NCI-H460 (cell line): ENCODE measurements around the gene FMN1. TPM values are rescaled to one million over a fixed set of nuclear protein-coding genes. Genes with fewer than 3 reads are reported as not detected.
A peak's percentile ranks its signal among the peaks of the same experiment; 100 is the strongest.

Source experiments
- DNase-seq: peaks from one replicate; pipeline ENCODE4 v3.0.0-alpha.2; 2016; ENCODE audit warnings: low read depth; ENCODE audit errors: extremely low read depth
- total RNA-seq: library from RNA; depleted of rRNA; stranded (reverse); fragments of >200 nt; shearing (Covaris generic); gene quantifications from 2 replicates; pipeline ENCODE4 v1.2.3, GENCODE V29; 2014

The FMN1 gene
- total RNA-seq, 1 experiment from 2014 or later = 1.4 TPM

GRCh38 chr15:33126559-33127290, 67.8 kb downstream of the FMN1 start:
- peak; percentile 33 for DNase-seq

GRCh38 chr15:33125894-33126537, 68.5 kb downstream of the FMN1 start:
- no peak for DNase-seq

- DNase-seq = no peak
Measured at GRCh38 chr15:33124811-33125210, 69.7 kb downstream of the FMN1 start.

GRCh38 chr15:33124279-33124678, 70.2 kb downstream of the FMN1 start:
- no peak for DNase-seq

- DNase-seq = no peak
Measured at GRCh38 chr15:33119865-33120264, 74.6 kb downstream of the FMN1 start.

GRCh38 chr15:33119273-33119672, 75.2 kb downstream of the FMN1 start:
- DNase-seq = no peak

GRCh38 chr15:33116198-33116597, 78.3 kb downstream of the FMN1 start:
- no peak for DNase-seq

GRCh38 chr15:33115191-33115861, 79.2 kb downstream of the FMN1 start:
- no peak for DNase-seq

- DNase-seq = no peak
Measured at GRCh38 chr15:33114374-33114717, 80.2 kb downstream of the FMN1 start.

- no peak for DNase-seq
Measured at GRCh38 chr15:33113666-33114373, 80.7 kb downstream of the FMN1 start.

- no peak for DNase-seq
Measured at GRCh38 chr15:33112541-33113105, 81.9 kb downstream of the FMN1 start.

GRCh38 chr15:33111041-33111451, 83.5 kb downstream of the FMN1 start:
- DNase-seq = no peak

GRCh38 chr15:33109345-33109744, 85.2 kb downstream of the FMN1 start:
- DNase-seq = no peak

GRCh38 chr15:33108518-33108917, 86.0 kb downstream of the FMN1 start:
- DNase-seq = no peak

- DNase-seq = no peak
Measured at GRCh38 chr15:33107950-33108349, 86.6 kb downstream of the FMN1 start.

GRCh38 chr15:33104212-33104611, 90.3 kb downstream of the FMN1 start:
- no peak for DNase-seq

GRCh38 chr15:33101036-33101435, 93.5 kb downstream of the FMN1 start:
- no peak for DNase-seq

GRCh38 chr15:33100314-33100713, 94.2 kb downstream of the FMN1 start:
- no peak for DNase-seq

- DNase-seq = no peak
Measured at GRCh38 chr15:33099739-33100138, 94.8 kb downstream of the FMN1 start.

GRCh38 chr15:33099213-33099612, 95.3 kb downstream of the FMN1 start:
- no peak for DNase-seq
